ENCODE results near the gene DDX41.

The DDX41 gene

GRCh38 chr5:177468685-177469628 lies 47.8 kb downstream of the DDX41 start:
- no peak for DNase-seq (ENCODE audit: low spot score)

DNA sequence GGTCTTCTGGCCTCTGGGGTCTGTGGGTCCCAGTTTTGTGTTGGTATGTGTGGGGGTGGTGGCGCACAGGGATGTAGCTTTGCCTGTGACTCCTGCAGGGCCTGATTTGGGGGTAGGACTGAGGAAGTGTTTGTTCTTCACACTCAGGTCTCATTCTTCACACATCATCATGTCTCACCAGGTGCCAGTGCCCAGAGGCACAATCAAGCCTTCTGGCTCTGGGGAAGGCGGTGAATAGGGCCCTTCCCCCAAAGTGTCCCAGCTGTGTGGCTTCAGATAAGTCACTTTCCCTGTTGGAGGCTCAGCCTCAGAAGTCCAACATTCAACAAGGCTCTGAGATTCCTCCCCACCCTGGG lies 48.5 kb downstream of the DDX41 start:
- no peak for DNase-seq (ENCODE audit: low spot score)

GRCh38 chr5:177467436-177467835 lies 49.3 kb downstream of the DDX41 start:
- no peak for DNase-seq (ENCODE audit: low spot score)

- DNase-seq (ENCODE audit: low spot score) = no peak
Measured at GRCh38 chr5:177466861-177467260, 49.9 kb downstream of the DDX41 start.

DNA sequence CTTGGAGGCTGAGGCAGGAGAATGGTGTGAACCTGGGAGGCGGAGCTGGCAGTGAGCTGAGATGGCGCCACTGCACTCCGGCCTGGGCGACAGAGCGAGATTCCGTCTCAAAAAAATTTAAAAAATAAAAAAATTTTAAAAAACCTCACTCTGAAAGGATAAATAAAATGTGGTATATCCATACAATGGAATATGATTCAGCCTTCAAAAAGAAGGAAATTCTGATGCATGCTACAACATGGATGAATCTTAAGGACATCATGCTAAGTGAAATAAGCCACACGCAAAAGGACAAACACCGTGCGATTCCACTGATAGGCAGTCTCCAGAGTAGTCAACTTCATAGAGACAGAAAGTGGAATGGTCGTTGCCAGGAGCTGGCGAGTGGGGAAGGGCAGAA lies 51.7 kb downstream of the DDX41 start:
- DNase-seq (ENCODE audit: low spot score) = no peak

DNA sequence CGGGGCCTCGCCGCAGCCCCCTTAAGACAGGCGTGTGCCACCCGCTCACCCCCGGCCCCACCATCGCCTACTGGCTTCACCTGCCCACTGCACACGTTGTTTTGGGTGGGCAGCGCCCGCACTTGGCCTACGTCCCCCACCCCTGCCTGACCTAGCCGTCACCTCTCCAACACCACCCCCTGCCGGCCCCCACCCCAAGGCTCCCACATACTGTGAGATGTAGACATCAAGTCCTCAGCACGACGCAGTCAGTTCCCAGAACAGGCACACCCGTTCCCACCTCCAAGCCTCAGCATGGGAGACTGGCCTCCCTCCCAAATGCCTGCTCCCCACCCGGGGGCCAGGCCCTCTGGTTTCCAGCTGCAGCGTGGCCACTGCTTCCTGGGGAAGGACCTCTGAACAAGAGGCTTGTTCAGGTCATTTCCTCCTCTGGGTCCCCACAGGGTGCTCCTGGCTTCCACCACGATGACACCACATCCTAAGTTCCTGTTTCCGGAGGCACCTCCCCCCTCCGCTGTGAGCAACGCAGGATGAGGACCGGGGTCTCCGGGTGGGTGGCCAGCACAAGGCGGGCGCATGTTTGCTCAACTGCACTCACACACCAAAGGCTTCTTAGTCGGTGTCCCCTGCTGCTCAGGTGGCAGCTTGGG lies 54.6 kb downstream of the DDX41 start:
- DNase-seq (ENCODE audit: low spot score) = no peak
